ENCODE measurements around the gene RPL27A.

The RPL27A gene

DNA sequence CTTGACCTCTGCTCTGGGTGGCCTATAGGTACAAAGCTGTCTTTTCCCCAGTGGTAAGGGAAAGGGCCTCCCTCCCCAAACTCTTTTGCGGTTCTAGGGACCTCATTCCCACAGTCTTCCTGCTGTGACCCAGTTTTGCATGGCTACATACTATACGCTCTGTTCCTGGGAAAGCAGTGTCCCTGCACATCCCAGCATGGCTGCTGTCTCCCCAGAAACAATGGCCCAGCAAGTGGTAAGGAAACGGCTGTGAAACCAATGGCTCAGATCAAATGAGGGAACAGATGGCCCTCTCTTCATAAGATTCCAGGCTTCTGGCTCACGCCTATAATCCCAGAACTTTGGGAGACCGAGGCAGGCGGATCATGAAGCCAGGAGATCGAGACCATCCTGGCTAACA lies 41.1 kb downstream of the RPL27A start:
- DNase-seq: no peak

DNA sequence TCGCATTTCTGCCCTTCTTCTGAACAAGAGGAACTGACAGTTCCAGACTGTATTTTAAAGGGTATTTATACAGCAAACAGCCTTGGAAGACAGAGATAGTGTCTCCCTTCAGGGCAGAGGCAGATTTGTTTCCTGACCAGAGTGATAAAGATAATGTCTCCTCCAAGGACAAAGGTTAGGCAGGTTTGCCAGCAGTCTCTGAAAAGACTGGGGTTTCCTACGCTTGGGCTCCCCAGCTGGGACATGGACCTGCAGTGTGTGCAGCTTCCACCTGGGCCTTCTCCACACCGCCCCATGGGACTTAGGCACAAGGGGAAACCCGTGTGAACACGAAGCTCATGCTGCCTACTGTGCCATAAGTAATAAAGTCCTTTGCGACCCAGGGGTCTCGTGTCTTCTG lies 42.1 kb downstream of the RPL27A start:
- DNase-seq: no peak

DNA sequence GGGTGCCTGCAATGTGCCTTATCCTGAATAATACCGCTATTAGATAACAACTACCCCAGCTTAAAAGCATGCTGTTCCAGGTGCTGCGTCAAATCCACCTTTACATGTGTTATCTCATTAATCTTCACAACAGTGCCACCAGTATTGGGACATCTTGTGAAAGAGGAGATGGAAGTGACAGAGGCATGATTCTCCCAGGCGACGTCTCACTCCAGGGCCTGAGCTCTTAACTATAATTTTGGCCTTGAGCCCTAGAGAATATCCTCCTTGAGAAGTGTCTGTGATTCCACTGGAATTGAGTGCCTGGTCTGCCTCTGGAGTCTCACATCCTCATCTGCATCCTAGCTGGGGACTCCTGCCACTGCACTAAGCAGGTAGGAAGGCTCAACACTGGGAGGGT lies 43.8 kb downstream of the RPL27A start:
- no peak for DNase-seq

DNA sequence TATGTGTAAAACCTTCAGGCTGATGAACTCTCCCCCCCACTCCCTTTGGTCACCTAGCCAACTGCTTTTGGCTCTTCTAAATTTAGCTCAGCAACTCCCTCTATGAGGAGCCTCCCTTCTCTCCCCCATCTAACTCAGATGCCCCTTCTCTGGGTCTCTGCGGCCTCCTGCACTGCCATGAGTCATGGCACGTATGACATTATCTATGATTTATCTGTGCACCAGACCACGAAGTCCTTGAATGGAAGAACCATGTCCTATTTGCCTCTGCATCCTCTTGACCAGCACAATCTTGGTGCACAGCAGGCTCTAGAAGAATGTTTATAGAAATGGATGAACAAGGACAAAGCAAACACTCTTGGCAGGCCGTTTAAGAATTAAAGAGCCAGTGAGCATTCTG lies 46.0 kb downstream of the RPL27A start:
- no peak for DNase-seq

DNA sequence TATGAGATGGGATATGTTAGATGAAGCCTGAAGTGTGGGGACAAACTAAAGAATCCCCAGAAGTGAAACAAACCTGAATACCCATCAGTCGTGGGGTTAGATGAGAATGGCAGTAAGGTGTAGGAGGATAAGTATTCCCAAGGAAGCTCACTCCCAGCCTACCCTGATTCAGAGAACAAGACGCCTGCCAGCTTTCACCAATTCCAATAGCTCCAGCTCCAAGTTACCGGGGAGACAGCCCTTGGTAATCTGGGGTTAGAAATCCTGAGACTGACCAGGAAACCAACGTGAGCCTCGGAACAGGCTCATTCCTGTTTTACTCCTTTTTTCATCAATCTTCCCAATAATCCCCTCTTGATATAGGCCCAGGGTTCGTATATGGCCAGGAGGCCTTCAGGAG lies 46.5 kb downstream of the RPL27A start:
- no peak for DNase-seq

DNA sequence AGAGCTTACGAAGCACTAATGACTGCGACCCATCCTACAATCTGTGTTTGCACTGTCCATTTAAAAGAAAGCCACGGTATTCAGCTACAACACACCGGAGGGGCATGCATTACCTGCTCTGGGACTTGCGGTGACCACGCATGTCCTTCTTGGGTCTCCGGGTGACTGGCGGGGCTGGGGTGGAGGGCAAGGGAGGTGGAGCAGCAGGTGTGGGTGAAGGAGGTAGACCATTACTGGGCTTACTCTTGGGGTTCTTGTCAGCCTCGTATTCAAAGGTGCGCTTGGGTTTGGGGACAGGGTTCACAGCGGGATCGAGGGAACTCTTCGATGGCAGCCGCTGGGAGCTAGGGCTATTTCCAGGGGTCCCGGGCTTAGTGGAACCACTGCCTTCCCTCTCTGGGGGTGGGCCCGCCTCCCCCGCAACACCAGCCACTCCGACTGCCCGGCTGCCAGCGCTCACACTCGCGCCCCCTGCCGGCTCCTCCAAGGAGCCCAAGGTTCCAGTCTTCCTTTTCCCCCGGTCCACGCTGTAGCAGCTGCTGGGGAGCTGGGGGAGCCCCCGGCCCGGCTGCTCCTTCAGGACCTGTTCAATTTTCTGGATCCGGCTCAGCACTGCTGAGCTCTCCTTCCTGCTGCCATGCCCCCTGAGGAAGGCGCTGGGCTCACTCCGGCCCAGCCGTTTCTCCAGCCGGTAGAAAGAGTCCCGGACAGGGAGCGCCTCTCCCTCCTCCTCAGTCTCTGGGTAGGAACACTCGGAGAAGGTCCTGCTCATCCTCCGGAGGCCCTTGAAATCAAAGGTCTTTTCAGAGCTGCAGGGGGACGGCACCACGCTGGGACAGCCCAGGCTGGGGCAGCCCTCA lies 47.5 kb downstream of the RPL27A start:
- no peak for DNase-seq

DNA sequence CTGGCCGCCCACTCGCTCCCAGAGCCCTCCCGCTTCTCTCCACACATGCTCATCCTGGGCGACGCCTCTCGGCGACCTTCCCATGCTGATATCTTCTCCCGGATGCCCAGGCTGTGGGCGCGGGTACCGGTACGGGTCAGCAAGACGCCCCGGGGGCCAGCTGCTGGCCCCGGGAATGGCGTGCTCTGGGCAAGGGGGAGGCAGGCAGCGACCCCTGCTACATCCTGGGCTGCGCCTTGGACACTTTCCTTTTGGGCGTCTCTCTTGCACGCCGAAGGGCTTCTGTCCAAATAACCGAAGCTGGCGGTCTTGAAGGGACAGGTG lies 48.1 kb downstream of the RPL27A start:
- DNase-seq: no peak

DNA sequence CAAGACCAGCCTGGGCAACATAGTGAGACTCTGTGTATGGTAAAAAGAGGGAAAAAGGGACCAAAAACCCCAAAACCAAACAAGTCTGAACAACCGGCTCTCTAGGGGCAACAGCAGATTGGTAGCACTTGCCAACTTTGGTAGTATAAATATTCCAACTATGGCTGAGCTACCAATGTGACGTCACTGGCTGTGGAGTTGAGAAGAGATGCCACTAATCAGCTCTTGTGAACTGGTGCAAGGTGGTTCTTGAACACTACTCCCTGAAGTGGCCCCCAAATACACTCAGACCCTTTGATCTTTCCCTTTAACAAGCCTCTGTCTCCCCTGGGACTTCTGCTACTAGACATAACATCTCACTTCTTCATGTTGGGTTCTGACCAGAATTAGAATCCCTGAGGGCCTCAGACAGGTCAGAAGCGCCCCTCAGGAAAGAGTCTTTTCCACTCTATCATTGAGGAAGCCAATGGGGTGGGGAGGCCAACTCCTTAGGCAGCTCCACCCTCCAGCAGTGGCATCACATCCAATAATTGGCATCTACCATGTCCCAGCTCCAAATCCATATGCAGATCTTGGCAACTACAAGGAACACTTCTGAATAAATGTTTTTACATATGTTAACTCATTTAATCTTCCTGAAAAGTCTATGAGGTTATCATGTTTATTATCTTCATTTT lies 49.2 kb downstream of the RPL27A start:
- DNase-seq: no peak

DNA sequence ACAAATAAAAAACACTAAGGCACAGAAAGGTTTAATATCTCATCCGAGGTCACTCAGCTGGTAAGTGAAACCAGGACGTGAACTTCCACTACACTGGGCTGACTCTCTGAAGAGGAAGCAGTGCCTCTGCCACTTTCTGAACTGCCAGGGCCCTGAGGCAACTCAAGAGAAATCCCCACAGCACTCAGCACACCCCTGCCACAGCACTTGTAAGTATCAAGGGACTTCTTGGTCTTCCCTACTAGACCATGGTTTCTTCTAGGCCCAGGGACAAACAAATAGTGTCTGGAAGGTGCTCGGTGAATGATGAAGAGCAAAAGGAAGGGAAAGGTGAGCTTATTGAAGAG lies 49.7 kb downstream of the RPL27A start:
- DNase-seq: no peak

DNA sequence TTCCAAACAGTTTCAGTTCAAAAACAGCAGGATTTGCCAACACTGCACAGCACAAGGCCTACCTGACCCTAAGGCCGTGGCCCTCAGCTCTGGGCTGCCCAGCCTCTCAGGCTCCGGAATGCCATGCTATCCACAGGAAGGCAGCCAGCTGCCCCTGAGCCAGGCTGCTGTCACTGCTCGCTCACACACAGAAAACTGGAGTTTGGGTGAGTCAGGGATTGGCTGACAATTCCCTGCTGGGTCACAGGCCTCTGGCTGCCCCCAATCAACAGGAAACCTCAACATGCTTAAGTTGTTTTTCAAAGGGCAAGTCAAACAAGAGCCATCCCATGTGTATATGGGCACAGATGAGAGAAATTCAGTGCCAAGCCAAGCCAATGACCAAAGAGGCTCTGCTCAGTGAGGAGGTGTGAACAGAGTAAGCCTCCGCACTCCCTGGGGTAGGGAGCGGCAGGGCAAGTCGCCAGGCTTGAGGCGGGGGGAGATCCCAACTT lies 50.2 kb downstream of the RPL27A start:
- no peak for DNase-seq

DNA sequence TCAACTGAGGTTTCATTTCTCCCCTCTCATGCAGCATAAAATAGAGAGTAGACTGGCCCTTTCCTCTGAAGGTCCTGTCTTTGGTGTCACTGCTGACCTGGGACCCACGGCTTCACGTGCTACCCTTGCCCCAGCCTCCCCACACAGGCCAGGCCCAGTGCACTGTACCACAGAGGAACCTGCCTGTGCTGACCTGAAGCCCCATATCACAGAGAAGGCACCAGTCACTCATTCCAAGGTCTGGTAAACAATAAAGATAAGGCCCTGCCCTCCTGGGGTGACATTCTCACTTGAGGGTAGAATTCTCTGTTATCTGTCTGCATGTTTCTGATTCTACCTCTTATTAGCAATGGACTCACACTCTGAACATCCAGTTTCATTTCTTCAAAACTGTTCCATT lies 51.3 kb downstream of the RPL27A start:
- DNase-seq: no peak

DNA sequence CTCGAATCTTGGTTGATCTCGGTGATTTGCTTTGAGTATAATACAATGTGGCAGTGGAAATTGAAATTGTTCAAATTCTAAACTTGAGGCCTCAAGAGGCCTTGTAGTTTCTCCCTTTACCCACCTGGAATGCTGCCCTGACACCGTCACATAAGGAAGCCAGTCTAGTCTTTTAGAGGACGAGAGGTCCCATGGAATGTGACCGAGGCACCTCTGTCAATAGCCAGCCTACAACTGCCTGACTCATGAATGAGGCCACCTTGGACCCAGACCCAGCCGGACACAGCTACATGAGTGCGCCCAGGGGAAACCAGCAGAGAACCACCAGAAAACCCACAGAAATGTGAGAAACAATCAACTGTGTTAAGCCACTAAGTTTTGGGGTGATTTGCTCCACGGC lies 52.5 kb downstream of the RPL27A start:
- DNase-seq: no peak

DNA sequence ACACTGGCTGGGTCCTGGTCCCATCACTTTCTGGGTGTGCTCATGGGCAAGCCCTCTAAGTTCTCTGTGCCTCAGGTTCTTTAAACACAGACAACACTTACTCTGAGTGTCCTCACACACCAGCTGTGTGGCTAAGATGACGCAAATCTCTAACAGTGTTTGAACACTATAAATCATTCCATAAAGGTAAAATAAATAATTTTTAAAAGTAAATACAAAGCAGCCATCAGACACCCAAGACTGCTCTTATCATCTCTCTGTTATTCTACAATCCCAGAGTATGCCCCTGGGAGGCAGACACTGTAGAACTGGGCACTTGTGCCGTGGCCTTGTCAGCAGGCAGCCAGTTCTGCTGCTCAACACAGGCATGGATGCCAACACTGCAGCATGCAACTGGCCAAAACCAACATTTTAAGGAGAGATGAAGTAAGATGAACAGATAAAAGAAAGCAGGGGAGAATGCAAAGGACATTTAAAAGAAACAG lies 56.8 kb downstream of the RPL27A start:
- no peak for DNase-seq

Measured in NCI-H2081 treated with DMSO at 0.1 percent for 48 hours (cell line).